ENCODE results near the gene CAMTA1.

DNA sequence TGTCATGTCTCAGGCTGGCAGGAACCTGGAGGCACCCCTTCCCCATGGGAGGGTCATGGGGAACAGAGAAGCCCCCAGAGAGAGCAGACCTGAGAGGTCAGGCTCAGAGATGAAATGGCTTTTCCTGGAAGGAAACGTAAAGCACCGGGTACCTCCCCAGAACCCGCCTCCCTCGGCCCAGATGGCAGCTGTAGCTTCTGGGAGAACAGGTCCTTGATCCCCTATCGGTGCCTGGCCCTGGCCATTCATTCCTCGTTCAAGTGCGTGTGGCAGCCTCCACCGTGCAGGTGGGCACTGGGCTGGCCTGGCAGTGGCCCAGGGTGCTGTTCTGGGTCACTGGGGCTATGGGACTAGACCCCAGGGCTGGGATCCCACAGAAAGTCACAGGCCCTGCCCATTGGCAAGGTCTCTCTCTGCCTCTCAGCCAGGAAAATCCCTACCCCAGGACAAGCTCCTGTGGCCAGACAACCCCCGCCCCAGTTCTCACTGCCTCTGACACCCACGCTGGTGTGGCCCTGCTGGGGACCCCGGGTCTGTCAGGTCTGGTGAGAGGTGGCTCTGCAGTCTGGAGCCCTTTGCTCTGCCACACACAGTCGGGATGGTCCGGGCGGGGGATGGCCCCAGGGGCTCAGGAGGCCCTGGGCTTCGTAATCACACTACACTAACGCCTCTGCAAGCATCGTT, 802.7 kb downstream of the CAMTA1 start:
- TF ChIP-seq, protein P1, sequence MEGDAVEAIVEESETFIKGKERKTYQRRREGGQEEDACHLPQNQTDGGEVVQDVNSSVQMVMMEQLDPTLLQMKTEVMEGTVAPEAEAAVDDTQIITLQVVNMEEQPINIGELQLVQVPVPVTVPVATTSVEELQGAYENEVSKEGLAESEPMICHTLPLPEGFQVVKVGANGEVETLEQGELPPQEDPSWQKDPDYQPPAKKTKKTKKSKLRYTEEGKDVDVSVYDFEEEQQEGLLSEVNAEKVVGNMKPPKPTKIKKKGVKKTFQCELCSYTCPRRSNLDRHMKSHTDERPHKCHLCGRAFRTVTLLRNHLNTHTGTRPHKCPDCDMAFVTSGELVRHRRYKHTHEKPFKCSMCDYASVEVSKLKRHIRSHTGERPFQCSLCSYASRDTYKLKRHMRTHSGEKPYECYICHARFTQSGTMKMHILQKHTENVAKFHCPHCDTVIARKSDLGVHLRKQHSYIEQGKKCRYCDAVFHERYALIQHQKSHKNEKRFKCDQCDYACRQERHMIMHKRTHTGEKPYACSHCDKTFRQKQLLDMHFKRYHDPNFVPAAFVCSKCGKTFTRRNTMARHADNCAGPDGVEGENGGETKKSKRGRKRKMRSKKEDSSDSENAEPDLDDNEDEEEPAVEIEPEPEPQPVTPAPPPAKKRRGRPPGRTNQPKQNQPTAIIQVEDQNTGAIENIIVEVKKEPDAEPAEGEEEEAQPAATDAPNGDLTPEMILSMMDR (IDR thresholded peaks at IDR 0.05) = no peak
- TF ChIP-seq POLR2A (IDR thresholded peaks at IDR 0.05) = no peak
- TF ChIP-seq EP300 (IDR thresholded peaks at IDR 0.05) = no peak
- TF ChIP-seq POLR2AphosphoS5 (IDR thresholded peaks at IDR 0.05) = no peak

All from stomach (tissue), 4 donors.